Activated T-helper 1 cell treated with Interleukin-2 at 50 U/mL for 16 hours (primary cell): ENCODE measurements around the gene TXNIP.

Source experiments
- DNase-seq: peaks from one replicate; pipeline ENCODE4 v3.0.0-alpha.2; 2020; ENCODE audit warnings: low read depth

Gene TXNIP

GRCh38 chr1:145963265-145964019, 32.9 kb downstream of the TXNIP start:
- DNase-seq, result no peak

- DNase-seq, result no peak
Observed at GRCh38 chr1:145962157-145963102, 33.9 kb downstream of the TXNIP start.

GRCh38 chr1:145961425-145962156, 34.8 kb downstream of the TXNIP start:
- no peak for DNase-seq

- DNase-seq, result no peak
Observed at GRCh38 chr1:145961109-145961424, 35.3 kb downstream of the TXNIP start.

DNA sequence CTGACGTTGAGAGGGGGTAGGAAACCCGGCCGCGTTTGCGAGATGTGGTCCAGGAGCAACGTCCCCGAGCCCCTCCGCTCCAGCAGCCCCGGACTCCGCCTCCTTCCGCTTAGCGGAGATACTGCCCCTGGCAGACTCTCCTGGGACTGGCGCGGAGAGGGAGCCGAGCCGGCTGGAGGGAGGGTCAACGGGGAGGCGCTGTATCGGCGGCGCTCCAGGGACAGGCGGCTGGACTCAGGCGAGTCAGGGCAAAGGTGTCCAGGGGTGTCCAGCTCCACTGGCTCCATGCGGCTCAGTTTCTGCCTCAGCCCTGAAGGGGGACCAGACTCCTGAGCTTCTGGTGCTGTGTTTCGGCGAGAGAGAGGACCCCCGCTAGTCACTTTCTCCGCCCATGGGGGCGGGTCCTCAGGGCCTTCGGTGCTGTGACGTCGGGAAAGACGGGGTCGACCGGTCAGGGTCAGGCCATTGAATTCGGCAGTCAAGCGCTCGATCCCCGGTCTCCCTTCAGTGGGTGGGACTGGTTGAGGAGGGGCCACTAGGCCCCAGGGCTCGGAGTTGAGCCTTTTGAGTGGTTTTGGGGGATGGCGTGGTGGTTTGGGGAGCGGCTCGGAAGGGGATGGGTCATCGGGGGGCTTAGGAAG, 35.8 kb downstream of the TXNIP start:
- DNase-seq, result no peak

GRCh38 chr1:145959957-145960467, 36.4 kb downstream of the TXNIP start:
- no peak for DNase-seq

DNA sequence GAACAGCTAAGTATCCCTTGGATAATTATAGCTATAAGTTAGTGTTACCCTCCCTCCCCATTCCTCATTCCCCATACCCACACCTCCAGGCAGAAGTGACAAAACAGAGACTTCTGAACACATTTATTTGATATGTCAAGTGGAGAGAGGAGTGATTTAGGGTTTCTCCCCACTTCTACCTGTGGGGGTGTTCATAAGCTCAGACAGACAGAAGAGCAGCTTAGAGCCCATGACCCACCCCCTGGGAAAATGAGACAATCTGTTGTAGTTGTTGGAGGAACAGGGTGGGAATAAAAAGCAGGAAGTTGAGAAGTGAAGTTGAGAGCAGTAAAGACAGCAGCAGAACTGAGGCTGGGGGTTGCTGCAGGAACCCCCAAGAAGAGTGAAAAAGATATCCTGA, 37.0 kb downstream of the TXNIP start:
- no peak for DNase-seq

GRCh38 chr1:145958734-145959133, 37.6 kb downstream of the TXNIP start:
- DNase-seq, result no peak

GRCh38 chr1:145957443-145958319, 38.7 kb downstream of the TXNIP start, which contains the start of gene LIX1L:
LIX1L (minus strand) TSS chr1:145958017; CDS start chr1:145957927, 90 bp downstream.
- DNase-seq, result peak; percentile 91

GRCh38 chr1:145956781-145957442, 39.5 kb downstream of the TXNIP start:
- DNase-seq, result no peak

DNA sequence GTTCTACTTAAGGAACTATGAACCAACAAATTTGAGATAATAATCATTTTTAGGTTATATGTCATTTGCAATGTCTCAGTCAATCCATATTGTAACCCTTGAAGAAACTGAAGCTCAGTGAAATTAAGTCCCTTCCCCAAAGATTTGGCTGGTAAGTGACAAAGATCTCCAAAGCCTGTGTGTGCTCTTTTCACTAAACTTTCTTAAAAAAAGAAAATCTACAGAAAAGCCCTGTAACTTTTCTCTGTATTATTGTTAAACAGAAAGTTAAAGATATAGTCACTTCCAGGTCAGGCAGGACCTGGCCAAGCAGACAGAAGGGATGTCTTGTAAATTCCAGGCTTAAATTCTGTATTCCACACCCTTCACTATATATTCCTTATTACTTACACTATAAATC, 40.0 kb downstream of the TXNIP start:
- DNase-seq, result no peak

DNA sequence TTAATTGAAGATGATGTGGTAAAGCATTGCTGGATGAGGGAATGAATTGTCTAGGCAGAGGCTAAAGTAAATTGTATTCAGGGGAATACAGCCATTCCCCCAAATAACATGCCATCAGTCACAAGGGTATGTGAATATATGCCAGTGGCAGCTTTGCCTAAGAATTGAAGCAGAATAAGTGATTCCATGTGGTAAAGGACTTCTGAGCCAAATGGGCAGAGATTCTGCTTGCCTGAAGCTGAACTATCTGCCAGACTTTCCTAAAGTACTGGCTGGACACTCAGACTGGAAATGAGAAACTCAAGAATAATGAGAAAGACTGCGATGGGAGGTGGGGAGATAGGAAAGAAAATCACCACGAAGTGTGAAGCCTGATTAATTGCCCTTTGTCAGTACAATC, 40.9 kb downstream of the TXNIP start:
- no peak for DNase-seq

- DNase-seq, result no peak
Observed at GRCh38 chr1:145953861-145954260, 42.5 kb downstream of the TXNIP start.

DNA sequence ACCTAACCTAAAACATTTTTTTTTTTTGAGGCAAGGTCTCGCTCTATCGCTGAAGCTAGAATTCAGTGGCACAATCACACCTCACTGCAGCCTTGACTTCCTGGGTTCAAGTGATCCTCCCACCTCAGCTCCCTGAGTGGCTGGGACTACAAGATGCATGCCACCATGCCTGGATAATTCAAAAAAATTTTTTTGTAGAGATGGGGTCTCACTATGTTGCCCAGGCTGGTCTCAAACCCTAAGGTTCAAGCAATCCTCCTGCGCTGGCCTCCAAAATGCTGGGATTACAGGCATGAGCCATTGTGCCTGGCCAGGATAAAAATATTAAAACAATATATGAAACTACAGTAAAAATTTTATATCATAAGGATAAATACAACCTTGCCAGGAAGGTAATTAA, 43.5 kb downstream of the TXNIP start:
- DNase-seq, result no peak

- no peak for DNase-seq
Observed at GRCh38 chr1:145951526-145951925, 44.9 kb downstream of the TXNIP start.

GRCh38 chr1:145949219-145949618, 47.2 kb downstream of the TXNIP start:
- no peak for DNase-seq

DNA sequence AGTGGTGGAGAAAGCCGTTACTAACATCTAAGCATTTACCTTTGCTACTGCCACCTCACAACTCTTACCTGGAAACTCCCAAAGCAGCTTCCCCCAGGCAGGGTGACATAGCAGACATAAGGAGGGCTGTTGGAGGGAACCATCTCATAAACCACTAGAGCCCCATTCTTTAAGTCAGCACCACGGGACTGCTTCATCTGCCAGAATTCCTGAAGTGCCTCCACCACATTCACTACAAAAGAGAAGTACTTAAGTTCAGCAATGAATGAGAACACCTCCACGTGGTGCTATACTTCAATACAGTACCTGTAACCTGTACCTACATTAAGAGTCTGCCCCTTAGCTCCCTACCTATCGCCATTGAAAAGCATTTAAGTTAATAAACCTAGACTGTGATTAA, 48.8 kb downstream of the TXNIP start:
- DNase-seq, result no peak

DNA sequence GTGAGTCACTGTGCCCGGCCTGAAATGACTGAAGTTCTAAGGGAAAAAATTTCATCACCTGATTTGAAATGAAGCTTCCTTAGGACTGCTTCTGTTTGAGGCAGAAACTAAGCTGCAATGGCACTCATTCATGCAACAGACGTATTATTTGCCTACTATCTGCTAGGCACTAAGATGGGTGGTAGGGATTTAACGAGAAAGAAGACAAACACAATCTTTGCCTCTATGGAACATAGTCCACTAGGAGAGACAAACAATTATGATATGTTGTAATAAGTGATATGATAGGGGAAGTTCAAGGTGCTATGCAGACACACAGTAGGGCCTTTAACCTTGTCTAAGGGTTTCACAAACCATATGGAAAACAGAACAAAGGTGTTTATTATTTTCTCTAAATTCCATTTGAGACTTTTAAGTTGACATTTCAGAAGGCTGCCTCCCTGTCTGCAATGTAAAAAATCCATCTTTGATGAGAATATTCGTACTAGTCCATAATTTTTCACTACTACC, 49.8 kb downstream of the TXNIP start:
- DNase-seq, result no peak

DNA sequence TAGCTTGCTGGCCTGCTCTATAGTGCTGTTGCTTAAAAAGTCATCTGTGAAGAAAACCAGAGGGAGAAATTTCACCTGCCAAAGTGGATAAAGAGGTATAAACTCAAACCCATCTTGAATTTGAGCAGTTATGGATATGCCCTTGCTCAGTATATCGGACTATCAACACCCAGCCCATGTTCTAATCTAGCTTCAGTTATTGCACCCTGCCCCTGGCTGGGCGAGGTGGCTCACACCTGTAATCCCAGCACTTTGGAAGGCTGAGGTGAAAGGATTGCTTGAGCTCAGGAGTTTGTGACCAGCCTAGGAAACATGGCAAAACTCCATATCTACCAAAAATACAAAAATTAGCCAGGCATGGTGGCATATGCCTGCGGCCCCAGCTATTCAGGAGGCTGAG, 51.8 kb downstream of the TXNIP start:
- DNase-seq, result no peak

GRCh38 chr1:145942871-145943270, 53.5 kb downstream of the TXNIP start:
- DNase-seq, result no peak
